DOHH2 (cell line): ENCODE data around the gene IL10RA.

Source experiments
- EZH2phosphoT487 ChIP-seq: fragments of 200-600 bp; sonication (generic); IDR thresholded peaks from 2 replicates; pipeline ENCODE4 v1.6.1; 2017; ENCODE audit warnings: borderline replicate concordance, mild to moderate bottlenecking, antibody characterized with exemption, low read length, moderate library complexity, mixed read lengths
- TF ChIP-seq, protein P1 (sequence below): fragments of 200-600 bp; sonication (generic); IDR thresholded peaks from one replicate; pipeline ENCODE4 v1.5.1; 2014; ENCODE audit warnings: antibody characterized with exemption, mild to moderate bottlenecking, low read depth, low read length; ENCODE audit not compliant: poor library complexity, severe bottlenecking

DNA sequence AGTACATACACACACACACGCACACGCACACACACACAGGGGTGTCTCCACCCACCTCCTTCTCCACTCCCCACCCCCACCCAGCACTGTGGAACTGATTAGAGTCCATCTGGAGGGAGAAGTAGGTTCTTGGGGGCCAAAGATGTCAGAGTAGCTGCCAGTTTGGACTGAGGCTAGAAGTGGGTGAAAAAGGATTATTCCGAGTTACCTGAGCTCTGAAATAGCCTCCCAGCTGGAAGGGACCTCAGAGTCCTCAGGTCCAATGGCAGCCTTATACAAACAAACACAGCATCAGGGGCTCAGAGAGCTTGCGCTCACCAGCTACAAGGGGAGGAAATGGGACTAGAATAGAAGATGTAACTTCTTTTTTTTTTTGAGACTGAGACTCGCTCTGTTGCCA, 20.8 kb downstream of the IL10RA start:
- TF ChIP-seq, protein P1, sequence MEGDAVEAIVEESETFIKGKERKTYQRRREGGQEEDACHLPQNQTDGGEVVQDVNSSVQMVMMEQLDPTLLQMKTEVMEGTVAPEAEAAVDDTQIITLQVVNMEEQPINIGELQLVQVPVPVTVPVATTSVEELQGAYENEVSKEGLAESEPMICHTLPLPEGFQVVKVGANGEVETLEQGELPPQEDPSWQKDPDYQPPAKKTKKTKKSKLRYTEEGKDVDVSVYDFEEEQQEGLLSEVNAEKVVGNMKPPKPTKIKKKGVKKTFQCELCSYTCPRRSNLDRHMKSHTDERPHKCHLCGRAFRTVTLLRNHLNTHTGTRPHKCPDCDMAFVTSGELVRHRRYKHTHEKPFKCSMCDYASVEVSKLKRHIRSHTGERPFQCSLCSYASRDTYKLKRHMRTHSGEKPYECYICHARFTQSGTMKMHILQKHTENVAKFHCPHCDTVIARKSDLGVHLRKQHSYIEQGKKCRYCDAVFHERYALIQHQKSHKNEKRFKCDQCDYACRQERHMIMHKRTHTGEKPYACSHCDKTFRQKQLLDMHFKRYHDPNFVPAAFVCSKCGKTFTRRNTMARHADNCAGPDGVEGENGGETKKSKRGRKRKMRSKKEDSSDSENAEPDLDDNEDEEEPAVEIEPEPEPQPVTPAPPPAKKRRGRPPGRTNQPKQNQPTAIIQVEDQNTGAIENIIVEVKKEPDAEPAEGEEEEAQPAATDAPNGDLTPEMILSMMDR: no peak
- TF ChIP-seq EZH2phosphoT487: no peak
